ENCODE results near the gene UMODL1. TPM values are rescaled to one million over a fixed set of nuclear protein-coding genes. Genes with fewer than 3 reads are reported as not detected.

Gene UMODL1
- total RNA-seq, 1 donor from 2014 or later = 0.19 TPM

GRCh38 chr21:42082501-42083360 lies 11.6 kb downstream of the UMODL1 start:
- Mint-ChIP-seq H3K27me3 (peaks cover 25% of the 10 kb centered on the region), H3K27ac (peak overlapping the region; percentile 24), H3K4me1 (ENCODE audit: low read depth) (peaks cover 5% of the 10 kb centered on the region), H3K9me3 (ENCODE audit: low read depth) (no peaks in the 10 kb centered on the region), H3K4me3 (ENCODE audit: low read depth) (no peak overlapping the region), H3K36me3 (ENCODE audit: insufficient read depth) (no peaks in the 10 kb centered on the region)
- TF ChIP-seq CTCF (IDR thresholded peaks at IDR 0.05; ENCODE audit: unreplicated experiment) = no peak
- no peak for DNase-seq (ENCODE audit: low spot score, unreplicated experiment)

GRCh38 chr21:42083361-42083690 lies 12.2 kb downstream of the UMODL1 start:
- DNase-seq (ENCODE audit: low spot score, unreplicated experiment) = no peak
- Mint-ChIP-seq H3K27ac (no peak overlapping the region), H3K4me1 (ENCODE audit: low read depth) (peaks cover 2% of the 10 kb centered on the region), H3K9me3 (ENCODE audit: low read depth) (no peaks in the 10 kb centered on the region), H3K4me3 (ENCODE audit: low read depth) (no peak overlapping the region), H3K36me3 (ENCODE audit: insufficient read depth) (no peaks in the 10 kb centered on the region), H3K27me3 (peaks cover 25% of the 10 kb centered on the region)
- TF ChIP-seq CTCF (IDR thresholded peaks at IDR 0.05; ENCODE audit: unreplicated experiment) = no peak

- Mint-ChIP-seq H3K4me1 (ENCODE audit: low read depth) (peaks cover 2% of the 10 kb centered on the region), H3K4me3 (ENCODE audit: low read depth) (no peak overlapping the region), H3K36me3 (ENCODE audit: insufficient read depth) (no peaks in the 10 kb centered on the region), H3K27me3 (peaks cover 28% of the 10 kb centered on the region), H3K9me3 (ENCODE audit: low read depth) (no peaks in the 10 kb centered on the region), H3K27ac (no peak overlapping the region)
- no peak for DNase-seq (ENCODE audit: low spot score, unreplicated experiment)
- TF ChIP-seq CTCF (IDR thresholded peaks at IDR 0.05; ENCODE audit: unreplicated experiment) = no peak
Measured at GRCh38 chr21:42084079-42084478, 13.0 kb downstream of the UMODL1 start.

- Mint-ChIP-seq H3K27ac (no peak overlapping the region), H3K9me3 (ENCODE audit: low read depth) (no peaks in the 10 kb centered on the region)
- no peak for DNase-seq (ENCODE audit: low spot score, unreplicated experiment)
Measured at GRCh38 chr21:42085246-42086077, 14.3 kb downstream of the UMODL1 start.

More at GRCh38 chr21:42085246-42086077, 14.3 kb downstream of the UMODL1 start:
- Mint-ChIP-seq H3K4me3 (ENCODE audit: low read depth) (no peak overlapping the region), H3K4me1 (ENCODE audit: low read depth) (peaks cover 6% of the 10 kb centered on the region), H3K27me3 (peaks cover 27% of the 10 kb centered on the region), H3K36me3 (ENCODE audit: insufficient read depth) (no peaks in the 10 kb centered on the region)
- TF ChIP-seq CTCF (IDR thresholded peaks at IDR 0.05; ENCODE audit: unreplicated experiment) = no peak
